ENCODE results near the gene TSN. TPM values are rescaled to one million over a fixed set of nuclear protein-coding genes. Genes with fewer than 3 reads are reported as not detected.
"Not testable (repeated sequence)": the region's sequence is repeated elsewhere in the genome, so short reads cannot be mapped to it uniquely, and the experiment has no call there.

The TSN gene
- total RNA-seq, 2 donors from 2014 or later: 35.3 to 58.7 TPM

DNA sequence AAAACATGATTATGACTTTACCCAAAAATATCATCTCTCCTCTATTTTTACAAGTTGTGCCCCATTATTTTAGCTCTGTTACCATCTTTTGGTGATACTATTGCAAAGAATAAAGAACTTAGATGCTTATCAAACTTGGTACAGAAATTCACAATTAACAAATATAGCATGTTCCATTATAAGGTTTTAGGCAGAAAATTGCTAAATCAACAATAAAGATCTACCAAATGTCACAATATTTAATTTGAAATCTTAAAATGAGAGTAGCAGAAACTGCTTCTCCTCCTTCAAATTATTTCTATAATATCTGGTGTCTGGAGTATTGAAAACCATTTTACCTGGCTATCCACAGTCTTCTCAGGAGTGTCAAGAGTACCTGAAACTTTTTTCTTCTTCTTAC, 27.5 kb upstream of the TSN start:
- H3K4me1 ChIP-seq (replicated peaks): no peaks in the 10 kb centered on the region
- no peak overlapping the region for H3K4me3 ChIP-seq
- H3K9me3 ChIP-seq: no peaks in the 10 kb centered on the region
- H3K27ac ChIP-seq: no peak overlapping the region
- intact Hi-C loops (cut with DNase I): no loop called here
- TF ChIP-seq POLR2A (IDR thresholded peaks at IDR 0.05) (no peak), POLR2AphosphoS5 (IDR thresholded peaks at IDR 0.05) (no peak), CTCF (IDR thresholded peaks at IDR 0.05) (no peak)
- peaks cover 7 to 12% of the 10 kb centered on the region in 2 donors for H3K36me3 ChIP-seq
- DNase-seq (ENCODE audit: low spot score): no peak
- no peaks in the 10 kb centered on the region for H3K27me3 ChIP-seq (replicated peaks; ENCODE audit: insufficient read depth)

DNA sequence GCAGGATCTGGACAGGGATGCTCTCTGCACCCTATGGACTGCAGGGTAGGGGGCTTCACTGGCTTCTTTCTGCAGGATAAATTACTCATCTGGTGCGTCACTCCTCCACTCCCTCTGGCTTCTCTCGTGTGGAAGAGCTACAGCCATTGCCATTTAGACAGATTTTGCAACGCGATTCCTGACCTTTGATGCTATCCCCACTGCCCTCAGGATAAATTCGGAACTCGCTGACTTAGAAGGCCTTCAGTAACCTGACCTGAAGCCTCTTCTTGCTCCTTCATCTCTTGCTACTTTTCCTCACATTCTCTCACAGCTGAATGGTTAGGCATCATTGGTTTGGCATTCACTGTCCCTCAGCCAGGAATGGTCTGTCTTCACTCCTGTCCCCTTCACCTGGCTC, 24.1 kb upstream of the TSN start:
- peaks cover 7 to 12% of the 10 kb centered on the region in 2 donors for H3K36me3 ChIP-seq
- no peaks in the 10 kb centered on the region for H3K9me3 ChIP-seq
- no peak overlapping the region for H3K27ac ChIP-seq
- no peak overlapping the region for H3K4me3 ChIP-seq
- H3K27me3 ChIP-seq (replicated peaks; ENCODE audit: insufficient read depth): no peaks in the 10 kb centered on the region
- TF ChIP-seq POLR2A (IDR thresholded peaks at IDR 0.05) (no peak), CTCF (IDR thresholded peaks at IDR 0.05) (no peak)
- H3K4me1 ChIP-seq (replicated peaks): no peaks in the 10 kb centered on the region
- intact Hi-C loops (cut with DNase I): no loop called here
- no peak for DNase-seq (ENCODE audit: low spot score)
- 91% methylated on average over 6 of the region's 6 CpGs for WGBS

DNA sequence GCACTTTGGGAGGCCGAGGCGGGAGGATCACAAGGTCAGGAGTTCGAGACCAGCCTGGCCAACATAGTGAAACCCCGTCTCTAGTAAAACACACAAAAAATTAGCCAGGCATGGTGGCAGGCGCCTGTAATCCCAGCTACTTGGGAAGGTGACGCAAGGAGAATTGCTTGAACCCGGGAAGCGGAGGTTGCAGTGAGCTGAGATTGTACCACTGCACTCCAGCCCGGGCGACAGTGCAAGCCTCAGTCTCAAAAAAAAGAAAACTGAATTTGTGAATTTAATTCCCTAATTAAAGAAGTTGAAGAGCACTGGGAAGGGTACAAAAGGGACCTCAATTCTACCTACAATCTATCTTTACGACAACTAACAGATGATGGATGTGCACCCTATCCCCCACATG, 20.9 kb upstream of the TSN start:
- 91% methylated on average over 11 of the region's 11 CpGs for WGBS
- H3K4me1 ChIP-seq (replicated peaks); H3K4me3 ChIP-seq; H3K27me3 ChIP-seq (replicated peaks; ENCODE audit: insufficient read depth); DNase-seq (ENCODE audit: low spot score); H3K27ac ChIP-seq; intact Hi-C loops (cut with DNase I); H3K9me3 ChIP-seq: not testable (repeated sequence)
- H3K36me3 ChIP-seq: peaks cover 5 to 12% of the 10 kb centered on the region in 2 donors

GRCh38 chr2:121735518-121736074, 19.9 kb upstream of the TSN start:
- intact Hi-C loops (cut with DNase I): loop anchor here (5.0 kb wide), 1 partner anchor 208 kb away; no protein-coding TSS in a partner anchor
- WGBS: 16% methylated on average over 10 of the region's 10 CpGs
- no peaks in the 10 kb centered on the region for H3K9me3 ChIP-seq
- no peak for TF ChIP-seq POLR2A (IDR thresholded peaks at IDR 0.05)
- TF ChIP-seq CTCF (IDR thresholded peaks at IDR 0.05): no peak
- TF ChIP-seq POLR2AphosphoS5 (IDR thresholded peaks at IDR 0.05): no peak
- H3K27me3 ChIP-seq (replicated peaks; ENCODE audit: insufficient read depth): no peaks in the 10 kb centered on the region
- H3K4me1 ChIP-seq (replicated peaks): no peaks in the 10 kb centered on the region
- DNase-seq (ENCODE audit: low spot score): no peak
- peak overlapping the region; percentile 53 to 60 for H3K27ac ChIP-seq
- peak overlapping the region; percentile 61 to 72 for H3K4me3 ChIP-seq
- H3K36me3 ChIP-seq: peaks cover 0 to 12% of the 10 kb centered on the region in 2 donors

DNA sequence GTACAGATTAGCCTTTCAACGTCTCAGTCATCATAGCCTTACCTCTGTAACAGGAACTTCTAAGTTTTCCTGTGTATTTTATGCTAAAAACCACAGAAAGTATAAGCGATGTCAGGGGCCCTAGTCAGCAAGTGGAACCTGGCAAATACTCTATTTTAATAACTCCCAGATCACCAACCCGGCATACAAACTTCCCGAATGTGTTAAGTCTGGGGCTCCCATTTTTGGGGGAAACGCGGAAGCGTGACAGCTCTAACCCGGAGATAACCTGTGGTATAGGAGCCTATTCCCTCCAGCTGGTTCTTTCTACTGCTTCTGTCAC, 19.4 kb upstream of the TSN start:
- Histone ChIP-seq H3K4me3 (peak overlapping the region; percentile 61 to 72), H3K27me3 (replicated peaks; ENCODE audit: insufficient read depth) (no peaks in the 10 kb centered on the region), H3K36me3 (peaks cover 0 to 8% of the 10 kb centered on the region in 2 donors), H3K27ac (peak overlapping the region; percentile 53 to 60), H3K4me1 (replicated peaks) (no peaks in the 10 kb centered on the region), H3K9me3 (no peaks in the 10 kb centered on the region)
- under 1% methylated on average over 8 of the region's 8 CpGs for WGBS
- TF ChIP-seq POLR2AphosphoS5 (IDR thresholded peaks at IDR 0.05) (no peak), POLR2A (IDR thresholded peaks at IDR 0.05) (no peak), CTCF (IDR thresholded peaks at IDR 0.05) (no peak)
- no peak for DNase-seq (ENCODE audit: low spot score)
- intact Hi-C loops (cut with DNase I): loop anchor here (5.0 kb wide), 1 partner anchor 209 kb away; no protein-coding TSS in a partner anchor

All from prostate gland (tissue), 2 donors.